Islet of Langerhans (tissue), 1 donor: Measurements from ENCODE around the gene DLGAP4.
A peak's percentile ranks its signal among the peaks of the same experiment; 100 is the strongest.

Source experiments
- FAIRE-seq: peaks from one replicate; lab custom pipeline; 2011; peaks lifted over from hg19 to GRCh38; lab: Jason Lieb, UNC

DLGAP4 gene

GRCh38 chr20:36478137-36478905, 172.2 kb downstream of the DLGAP4 start:
- no peak for FAIRE-seq

- FAIRE-seq = no peak
Observed at GRCh38 chr20:36479938-36480337, 173.8 kb downstream of the DLGAP4 start.

- FAIRE-seq = no peak
Observed at GRCh38 chr20:36480456-36481048, 174.4 kb downstream of the DLGAP4 start.

- FAIRE-seq = no peak
Observed at GRCh38 chr20:36481380-36482043, 175.4 kb downstream of the DLGAP4 start.

GRCh38 chr20:36482044-36482473, 175.9 kb downstream of the DLGAP4 start:
- peak; percentile 75 for FAIRE-seq

GRCh38 chr20:36483209-36483918, 177.2 kb downstream of the DLGAP4 start:
- FAIRE-seq = no peak

- FAIRE-seq = no peak
Observed at GRCh38 chr20:36483919-36484808, 178.0 kb downstream of the DLGAP4 start.

- FAIRE-seq = no peak
Observed at GRCh38 chr20:36485286-36485685, 179.1 kb downstream of the DLGAP4 start.

GRCh38 chr20:36487069-36487468, 180.9 kb downstream of the DLGAP4 start:
- FAIRE-seq = no peak

GRCh38 chr20:36490191-36490590, 184.1 kb downstream of the DLGAP4 start:
- FAIRE-seq = no peak

- FAIRE-seq = no peak
Observed at GRCh38 chr20:36491901-36492617, 185.9 kb downstream of the DLGAP4 start.

GRCh38 chr20:36493051-36493800, 187.1 kb downstream of the DLGAP4 start:
- no peak for FAIRE-seq

GRCh38 chr20:36493801-36494114, 187.6 kb downstream of the DLGAP4 start:
- FAIRE-seq = no peak

GRCh38 chr20:36496707-36497669, 190.8 kb downstream of the DLGAP4 start:
- no peak for FAIRE-seq

GRCh38 chr20:36497856-36498255, 191.7 kb downstream of the DLGAP4 start:
- FAIRE-seq = no peak

GRCh38 chr20:36498386-36499179, 192.4 kb downstream of the DLGAP4 start:
- no peak for FAIRE-seq

- no peak for FAIRE-seq
Observed at GRCh38 chr20:36499211-36499610, 193.1 kb downstream of the DLGAP4 start.

GRCh38 chr20:36499723-36500501, 193.8 kb downstream of the DLGAP4 start:
- FAIRE-seq = no peak
